ENCODE data around the gene YBEY. TPM values are rescaled to one million over a fixed set of nuclear protein-coding genes. Genes with fewer than 3 reads are reported as not detected.
A peak's percentile ranks its signal among the peaks of the same experiment; 100 is the strongest.

YBEY gene
- total and polyA plus RNA-seq, 2 of the 8 experiments (the other 6 are each of a cell fraction or from before 2014, with no cell fraction given), result 26.9 to 31.9 TPM

DNA sequence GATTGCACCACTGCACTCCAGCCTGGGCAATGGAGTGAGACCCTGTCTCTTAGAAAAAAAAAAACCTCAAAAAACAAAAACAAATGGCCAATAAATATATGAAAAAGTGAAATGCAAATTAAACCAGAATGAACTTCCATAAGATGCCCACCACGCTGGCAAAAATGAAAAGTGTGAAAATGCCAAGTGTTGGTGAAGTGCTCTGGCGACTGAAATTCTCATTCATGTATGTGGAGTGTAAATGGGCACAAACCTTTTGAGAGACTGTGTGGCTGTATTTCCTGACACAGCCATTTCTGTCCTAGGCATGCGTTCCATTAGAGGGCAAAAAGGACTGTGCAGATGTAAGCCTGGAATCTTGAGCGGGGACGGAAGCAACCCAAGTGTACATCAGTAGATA, 18.3 kb downstream of the YBEY start:
- no peak overlapping the region for H2BK12ac ChIP-seq (ENCODE audit: low read depth, low read length)
- H3K79me2 ChIP-seq (ENCODE audit: control insufficient read depth in 1 of 2, insufficient read depth in 2 of 2, low read length in 2 of 2), result no peaks in the 10 kb centered on the region
- DNase-seq (ENCODE audit: low read depth in 1 of 2, low spot score in 2 of 2) (no peak), FAIRE-seq (no peak)
- H2AK5ac ChIP-seq (ENCODE audit: low read depth, low read length), result no peak overlapping the region
- ChIA-PET POLR2A (ENCODE audit: partially characterized antibody) (no interaction called here), CTCF (ENCODE audit: partially characterized antibody) (interaction anchor here (0.6 kb wide), 1 partner anchor 40 kb away, joined by 3 read pairs; no protein-coding TSS in a partner anchor)
- no peak overlapping the region for H3K18ac ChIP-seq (ENCODE audit: extremely low read depth, low read length)
- peaks cover 2 to 41% (median 17%) of the 10 kb centered on the region in 4 experiments; a peak in 6 of 8 replicates for H3K36me3 ChIP-seq (ENCODE audit: control insufficient read depth in 2 of 4, insufficient read depth in 4 of 4, low read length in 3 of 4)
- no peak overlapping the region for H4K5ac ChIP-seq (ENCODE audit: insufficient read length, low read depth, low read length)
- no peaks in the 10 kb centered on the region for H3K79me1 ChIP-seq (ENCODE audit: low read depth, low read length)
- H3K14ac ChIP-seq (ENCODE audit: insufficient read length), result no peak overlapping the region
- no peak overlapping the region; a peak in 1 of 7 replicates for H3K9ac ChIP-seq (replicated peaks in 1 of 4; ENCODE audit: extremely low read depth in 1 of 4, low read depth in 3 of 4, low read length in 3 of 4)
- no peak overlapping the region for H2AFZ ChIP-seq (ENCODE audit: low read length)
- no peak overlapping the region for H4K91ac ChIP-seq (replicated peaks; ENCODE audit: insufficient read length, low read length)
- no peak overlapping the region for H3K4me3 ChIP-seq (ENCODE audit: extremely low read depth in 1 of 4, insufficient read depth in 2 of 4, low read depth in 3 of 4, low read length in 4 of 4)
- WGBS, 2 experiments (ENCODE audit: extremely low coverage in 1 of 2, insufficient coverage in 1 of 2, insufficient read length in 1 of 2, insufficient replicate concordance in 2 of 2, low coverage in 1 of 2, low lambda C conversion rate in 2 of 2, missing lambda C conversion rate in 1 of 2), result 94% methylated on average over 5 of the region's 5 CpGs; no CpG with 5 or more reads in 1 of the 2 experiments
- no peak overlapping the region for H3K4me2 ChIP-seq (ENCODE audit: insufficient read depth in 1 of 2, low read depth in 2 of 2, low read length in 2 of 2)
- H3K27me3 ChIP-seq (replicated peaks in 1 of 4; ENCODE audit: control insufficient read depth in 3 of 4, extremely low read depth in 1 of 4, insufficient read depth in 3 of 4, low read length in 3 of 4), result no peaks in the 10 kb centered on the region
- H3K4me1 ChIP-seq (replicated peaks in 1 of 4; ENCODE audit: control insufficient read depth in 3 of 4, insufficient read depth in 4 of 4, low read length in 3 of 4), result no peaks in the 10 kb centered on the region
- H3K27ac ChIP-seq (ENCODE audit: low read depth, low read length), result no peak overlapping the region
- no peak overlapping the region for H2BK15ac ChIP-seq (ENCODE audit: low read length)
- no peak overlapping the region for H2BK5ac ChIP-seq (ENCODE audit: low read depth, low read length)
- H2BK20ac ChIP-seq (ENCODE audit: low read length), result no peak overlapping the region
- no peaks in the 10 kb centered on the region; a peak in 1 of 4 replicates for H3K9me3 ChIP-seq (ENCODE audit: insufficient read depth in 2 of 2, low read depth in 1 of 2, low read length in 1 of 2)
- peak overlapping the region; percentile 32 for H3K23ac ChIP-seq (ENCODE audit: insufficient read length)
- peaks cover 0 to 4% of the 10 kb centered on the region in 2 experiments for H4K20me1 ChIP-seq (replicated peaks in 1 of 2; ENCODE audit: control insufficient read depth in 1 of 2, insufficient read depth in 2 of 2, low read length in 2 of 2)
- H3K56ac ChIP-seq (replicated peaks; ENCODE audit: insufficient read length, low read depth, low read length), result no peak overlapping the region
- H3K23me2 ChIP-seq (ENCODE audit: low read depth, low read length), result no peaks in the 10 kb centered on the region
- no peak overlapping the region for H3K4ac ChIP-seq (replicated peaks; ENCODE audit: insufficient read length, low read depth, low read length)
- no peak overlapping the region for H4K8ac ChIP-seq (ENCODE audit: extremely low read depth, insufficient read depth, low read length)
- no peak overlapping the region for H2BK120ac ChIP-seq (replicated peaks; ENCODE audit: low read depth, low read length)
- no peak for TF ChIP-seq MAFK (IDR thresholded peaks at IDR 0.05; ENCODE audit: low read depth, low read length)

Measured in H1 (cell line).